ENCODE results near the gene VAV2.

Gene VAV2

DNA sequence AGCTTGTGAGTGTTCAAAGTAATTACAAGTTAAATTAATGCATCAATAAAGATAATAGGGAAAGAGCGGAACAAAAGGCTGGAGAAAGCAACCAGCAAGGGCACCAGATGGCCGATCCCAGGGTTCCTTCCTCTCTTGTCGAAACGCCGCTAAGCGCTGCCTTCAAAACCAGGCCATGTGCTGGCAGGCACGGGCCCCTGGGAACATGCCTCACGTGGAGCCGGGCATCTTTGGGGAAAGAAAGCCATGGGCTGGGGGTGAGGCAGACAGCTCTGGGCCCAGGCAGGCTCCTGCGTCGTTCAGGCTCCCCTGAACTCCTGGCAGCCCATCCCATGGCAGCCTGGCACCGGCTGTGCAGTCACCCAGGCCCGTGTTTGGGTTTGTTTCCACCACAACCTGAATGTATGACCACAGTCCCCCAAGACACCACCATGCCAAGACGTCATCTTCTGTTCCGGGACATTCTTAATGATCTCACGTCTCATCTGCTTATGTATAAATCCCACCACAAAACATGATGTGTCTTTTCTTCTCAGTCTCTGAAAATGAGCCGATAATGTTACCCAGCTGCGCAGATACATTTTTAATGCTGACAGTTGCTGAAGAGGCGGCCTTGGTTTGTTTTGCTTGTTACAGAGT is 143.5 kb downstream of the VAV2 start:
- no peak for DNase-seq

DNA sequence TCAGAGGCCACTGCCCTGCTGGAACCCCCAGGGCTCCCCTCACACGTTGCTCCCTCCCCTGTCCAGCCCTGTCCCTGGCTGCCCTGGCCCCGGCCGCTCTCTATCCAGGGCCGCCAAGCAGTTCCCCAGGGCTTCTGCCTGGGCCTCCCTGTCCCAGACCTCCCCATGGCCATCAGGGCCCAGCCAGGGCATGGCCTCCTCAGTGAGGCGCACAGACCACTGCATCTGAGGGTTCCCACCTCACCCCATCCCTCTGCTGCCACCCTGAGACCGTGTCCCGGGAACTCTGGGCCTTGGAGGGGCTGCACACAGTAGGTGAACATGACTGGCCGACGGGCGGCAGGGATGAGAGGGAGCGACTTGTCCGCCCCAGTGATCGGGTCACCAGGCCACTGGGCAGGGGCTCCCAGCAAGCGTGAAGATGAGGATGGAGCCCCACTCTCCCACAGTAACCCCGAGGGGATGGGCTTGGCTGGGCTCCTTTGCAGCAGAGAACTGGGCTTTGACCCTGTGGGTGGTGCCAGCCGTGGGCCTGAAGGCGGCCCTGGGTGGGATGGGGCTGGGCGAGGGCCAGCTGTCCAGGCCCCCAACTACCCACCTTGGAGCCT is 145.5 kb downstream of the VAV2 start:
- DNase-seq: no peak

DNA sequence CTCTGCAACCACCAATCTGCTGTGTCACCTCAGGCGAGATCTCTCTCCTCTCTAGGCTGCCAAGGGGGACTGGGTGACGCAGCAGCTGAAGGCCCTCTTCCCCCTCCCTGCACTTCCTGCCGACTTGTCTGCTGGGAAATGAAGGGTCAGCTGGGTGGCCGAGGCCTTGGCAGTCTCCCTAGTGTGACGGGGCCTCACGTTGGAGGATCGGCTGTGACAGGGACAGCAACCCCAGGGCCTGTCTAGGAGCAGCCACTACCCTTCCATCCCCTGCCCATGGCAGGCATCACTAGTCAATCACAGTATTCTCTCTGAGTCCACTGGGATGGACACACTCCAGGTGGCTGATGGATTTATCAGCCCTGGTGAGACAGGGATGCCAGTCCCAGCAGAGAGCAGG is 146.7 kb downstream of the VAV2 start:
- no peak for DNase-seq

DNA sequence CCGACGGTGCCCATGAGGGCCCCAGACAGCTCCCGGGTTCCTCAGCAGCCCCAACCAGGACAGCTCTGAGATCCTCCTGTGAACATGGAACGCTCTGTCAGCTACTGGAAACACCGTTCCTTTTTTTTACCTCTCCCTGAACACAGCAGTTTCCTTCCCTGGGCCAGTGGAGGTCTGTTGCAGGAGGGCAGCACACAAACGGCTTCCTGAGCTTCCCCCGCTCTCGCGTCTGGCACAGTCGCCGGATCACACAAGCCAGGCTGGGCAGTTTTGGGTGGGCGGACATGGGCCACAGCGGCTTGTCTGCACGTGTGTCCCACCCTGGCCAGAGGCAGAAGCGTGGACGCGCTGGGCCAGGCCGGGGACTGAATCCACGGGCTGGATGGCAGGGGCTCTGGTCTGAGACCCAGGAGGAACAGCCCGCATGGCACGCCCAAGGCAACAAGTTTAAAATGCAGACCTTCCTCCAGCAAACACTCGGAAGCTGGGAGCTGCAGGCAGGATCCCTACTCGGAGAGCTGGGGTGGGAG is 147.2 kb downstream of the VAV2 start:
- no peak for DNase-seq

DNA sequence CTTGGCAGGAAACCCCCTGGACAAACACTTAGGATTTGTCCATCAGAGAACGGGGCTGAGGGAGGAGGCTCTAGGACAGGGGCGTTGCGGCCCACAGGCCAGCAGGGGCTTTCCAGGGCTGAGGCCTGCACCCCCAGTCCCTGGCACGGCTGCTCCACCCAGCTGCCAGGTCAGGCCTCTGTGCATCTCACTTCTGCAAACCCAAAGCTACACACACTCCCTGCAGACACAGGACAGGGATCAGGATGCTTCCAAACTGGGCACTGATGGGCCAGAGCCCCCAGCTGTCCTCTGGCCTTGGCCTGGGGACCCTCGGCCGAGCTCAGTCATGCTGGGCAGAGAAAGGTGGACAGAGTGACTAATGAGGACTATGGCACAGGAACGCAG is 147.7 kb downstream of the VAV2 start:
- no peak for DNase-seq

DNA sequence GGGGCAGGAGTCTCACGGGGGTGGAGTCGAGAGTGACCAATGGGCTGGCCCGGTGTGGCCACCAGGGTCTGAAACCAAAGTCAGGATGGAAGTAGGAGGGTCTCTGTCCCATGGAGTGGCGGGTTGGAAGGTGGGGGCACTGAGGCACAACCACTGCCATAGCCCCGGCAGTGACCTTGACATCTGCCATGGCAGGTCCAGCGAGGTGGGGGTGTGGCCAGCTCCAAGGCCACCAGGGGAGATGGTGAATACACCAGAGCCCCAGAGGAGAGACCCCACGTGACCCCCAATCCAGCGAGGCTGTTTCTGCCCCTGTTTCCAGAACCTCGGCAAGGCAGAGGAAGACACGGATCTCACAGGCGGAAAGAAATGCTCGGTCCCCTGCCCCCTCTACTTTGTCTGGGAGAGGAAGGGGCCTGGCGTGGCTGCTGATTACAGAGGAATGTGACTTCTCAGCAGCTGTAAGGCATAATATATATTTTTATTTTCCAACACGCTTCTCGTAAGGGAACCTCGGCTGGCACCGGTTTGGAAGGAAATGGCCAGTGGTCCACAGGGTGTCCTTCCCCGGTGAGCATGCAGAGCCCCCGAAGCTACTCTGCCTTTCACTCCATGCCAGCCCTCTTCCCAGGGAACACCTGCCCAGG is 148.2 kb downstream of the VAV2 start:
- no peak for DNase-seq

DNA sequence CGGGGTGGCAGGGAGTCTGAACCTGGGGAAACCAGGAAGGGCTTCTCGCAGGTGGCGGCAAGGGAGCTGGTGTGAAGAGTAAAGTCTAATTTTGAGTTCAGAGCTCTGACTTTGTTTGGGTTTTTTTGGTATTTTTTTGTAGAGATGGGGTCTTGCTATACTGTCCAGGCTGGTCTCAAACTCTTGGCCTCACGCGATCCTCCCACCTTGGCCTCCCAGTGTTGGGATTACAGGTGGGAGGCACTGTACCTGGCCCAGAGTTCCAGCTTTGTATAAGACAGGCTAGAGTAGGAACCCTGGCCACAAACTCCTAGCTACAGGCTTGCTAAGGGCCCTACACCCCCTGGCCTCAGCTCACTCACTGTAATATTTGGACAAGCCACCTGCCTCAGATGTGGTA is 148.9 kb downstream of the VAV2 start:
- no peak for DNase-seq

DNA sequence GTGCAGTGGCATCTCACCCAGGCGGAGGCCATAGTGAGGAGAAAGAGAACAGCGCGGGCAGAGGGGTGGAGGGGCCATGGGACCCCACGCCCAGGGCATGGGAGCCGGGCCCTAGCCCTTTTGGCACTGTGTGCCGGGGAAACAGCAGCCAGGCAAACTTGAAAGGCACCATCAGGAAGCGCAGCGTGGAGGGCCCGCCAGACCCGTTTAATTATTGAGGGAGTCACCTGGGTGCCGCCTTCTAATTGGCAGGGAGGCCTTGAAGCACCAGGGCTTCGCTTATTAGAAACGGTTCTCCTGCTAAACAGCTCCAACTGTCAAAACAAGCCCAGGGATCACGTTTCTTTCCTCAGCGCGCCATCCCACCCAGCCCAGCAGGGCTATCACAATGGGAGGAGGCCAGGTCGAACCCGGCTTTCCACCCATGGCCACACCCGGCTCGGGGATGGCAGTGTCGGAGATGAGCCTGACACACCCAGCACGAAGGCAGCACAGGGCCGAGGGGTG is 149.3 kb downstream of the VAV2 start:
- DNase-seq: no peak

DNA sequence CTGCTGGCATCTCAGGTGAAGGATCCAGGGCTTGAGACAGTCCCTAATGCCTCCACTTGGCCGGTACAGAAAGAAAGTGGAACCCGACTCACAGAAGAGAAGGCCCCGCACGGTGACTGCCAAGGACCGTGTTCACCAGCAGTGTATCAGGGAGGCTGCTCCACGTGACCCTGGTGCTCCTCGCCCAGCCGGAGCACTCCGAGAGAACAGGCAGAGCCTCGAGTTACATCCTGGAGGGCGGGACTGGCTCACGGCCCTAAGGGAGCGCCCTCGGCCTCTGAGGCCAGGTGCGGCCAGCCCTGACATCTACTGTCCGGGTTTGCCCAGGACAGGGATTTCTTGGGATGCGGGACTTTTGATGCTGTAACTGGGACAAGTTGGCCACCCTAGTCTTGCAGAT is 149.9 kb downstream of the VAV2 start:
- no peak for DNase-seq

DNA sequence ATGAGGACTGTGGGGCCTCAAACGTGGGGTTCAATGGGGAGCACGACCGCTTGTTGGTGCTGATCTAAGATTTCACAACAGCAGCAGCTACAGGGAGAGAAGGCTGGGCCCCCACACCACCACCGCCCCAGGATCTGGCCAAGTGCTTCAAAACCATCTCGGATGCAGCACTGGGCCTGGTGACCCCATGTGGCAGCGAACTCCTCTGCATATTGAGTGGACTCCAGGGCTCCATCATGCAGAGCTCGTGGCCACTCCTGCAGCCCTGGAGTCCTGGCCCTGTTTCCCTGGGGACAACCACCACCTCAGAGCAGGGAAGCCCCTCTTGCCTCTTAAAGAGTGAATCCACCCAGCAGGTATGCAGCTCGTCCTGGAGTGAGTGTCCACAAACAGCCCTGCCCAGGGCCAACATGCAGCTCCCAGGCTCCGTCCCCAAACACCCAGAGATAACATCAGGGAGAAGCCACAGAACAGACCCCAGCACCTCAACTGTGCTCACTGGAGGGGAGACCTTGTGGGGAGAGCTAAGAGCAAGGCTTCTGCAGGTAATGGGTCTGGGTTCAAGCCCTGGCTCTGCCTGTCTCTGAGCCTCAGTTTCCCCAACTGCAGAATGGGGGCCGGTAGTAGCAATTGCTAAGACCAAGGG is 150.8 kb downstream of the VAV2 start:
- no peak for DNase-seq

DNA sequence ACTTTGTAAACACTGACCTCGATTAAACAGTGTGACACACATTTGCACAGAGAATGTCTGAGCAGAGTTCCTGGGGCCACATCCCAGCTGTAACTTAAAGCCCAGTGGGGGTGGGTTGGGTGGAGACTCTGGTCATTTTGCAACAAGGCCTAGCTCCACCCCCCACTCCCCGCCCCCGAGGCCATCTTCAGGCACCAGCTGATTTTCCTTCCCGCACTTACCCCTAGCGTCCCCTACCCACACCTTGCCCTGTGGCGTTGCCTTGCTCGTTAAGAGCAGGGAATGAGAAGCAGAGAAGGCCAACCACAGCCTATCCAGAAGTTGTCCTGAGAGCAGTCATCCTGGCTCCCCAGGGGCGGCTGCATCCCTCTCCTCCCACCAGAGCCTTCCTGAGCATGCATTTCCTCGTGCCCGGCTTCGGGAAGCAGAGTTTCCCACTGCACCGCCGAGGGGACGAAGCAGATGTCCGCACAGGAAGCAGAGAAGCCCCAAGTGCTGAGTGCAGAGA is 152.2 kb downstream of the VAV2 start:
- no peak for DNase-seq

DNA sequence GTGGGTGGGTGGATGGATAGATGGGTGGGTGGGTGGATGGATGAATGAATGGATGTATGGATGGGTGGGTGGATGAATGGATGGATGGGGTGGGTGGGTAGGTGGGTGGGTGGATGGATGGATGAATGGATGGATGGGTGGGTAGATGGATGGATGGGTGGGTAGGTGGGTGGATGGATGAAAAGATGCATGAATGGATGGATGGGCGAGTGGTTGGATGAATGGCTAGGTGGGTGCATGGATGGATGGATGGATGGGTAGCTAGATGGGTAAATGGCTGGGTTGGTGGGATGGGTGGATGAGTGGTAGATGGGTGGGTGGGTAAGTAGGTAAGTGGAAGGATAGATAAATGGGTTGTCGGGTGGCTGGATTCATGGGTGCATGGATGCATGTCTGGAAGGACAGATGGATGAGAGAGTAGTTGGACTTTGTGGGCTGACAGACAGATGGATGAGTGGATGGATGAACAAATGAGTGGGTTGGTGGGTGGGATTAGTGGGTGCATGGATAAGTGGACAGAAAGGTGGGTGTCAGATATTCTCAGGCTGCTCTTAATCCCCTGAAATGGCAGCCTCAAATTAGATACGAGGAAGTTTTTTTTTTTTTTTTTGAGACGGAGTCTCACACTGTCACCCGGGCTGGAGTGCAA is 153.1 kb downstream of the VAV2 start:
- DNase-seq: no peak

DNA sequence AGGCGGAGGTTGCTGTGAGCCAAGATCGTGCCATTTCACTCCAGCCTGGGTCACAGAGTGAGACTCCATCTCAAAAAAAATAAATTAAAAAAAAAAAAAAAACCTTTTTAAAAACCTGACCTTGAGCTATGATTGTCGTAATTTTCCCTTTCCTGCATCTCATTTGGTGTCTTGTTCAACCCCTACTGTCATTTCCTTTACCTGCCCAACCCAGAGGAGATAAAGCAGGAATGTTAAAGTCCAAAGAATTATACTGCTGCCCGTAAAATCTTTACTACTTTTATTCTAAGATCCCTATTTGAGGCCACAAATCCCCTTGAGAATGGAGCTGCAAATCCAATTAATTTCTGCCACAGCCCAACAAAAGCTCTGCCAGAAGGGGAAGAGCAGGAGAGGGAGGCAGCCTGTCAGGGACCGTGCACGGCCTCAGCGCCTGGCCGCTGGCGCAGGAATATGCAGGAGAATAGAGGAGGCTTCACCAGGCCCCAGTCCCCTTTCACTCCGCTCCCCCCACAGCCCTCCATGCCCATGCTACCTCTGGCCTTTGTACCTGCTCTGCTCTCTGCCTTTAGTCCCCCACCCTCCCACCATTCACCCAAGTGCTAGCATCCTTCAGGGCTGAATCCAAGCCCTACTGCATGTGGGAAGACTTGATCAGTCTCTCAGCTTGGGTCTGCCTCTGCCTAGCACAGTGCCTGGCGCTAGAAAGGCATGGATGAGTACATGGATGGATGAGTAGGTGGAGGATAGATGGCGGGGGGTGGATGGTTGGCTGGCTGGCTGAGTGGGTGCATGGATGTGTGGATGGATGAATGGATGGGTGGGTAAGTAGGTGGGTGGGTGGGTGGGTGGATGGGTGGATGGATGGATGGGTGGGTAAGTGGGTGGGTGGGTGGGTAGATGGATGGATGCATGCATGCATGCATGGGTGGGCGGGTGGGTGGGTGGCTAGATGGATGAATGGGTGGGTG is 154.2 kb downstream of the VAV2 start:
- DNase-seq: no peak

DNA sequence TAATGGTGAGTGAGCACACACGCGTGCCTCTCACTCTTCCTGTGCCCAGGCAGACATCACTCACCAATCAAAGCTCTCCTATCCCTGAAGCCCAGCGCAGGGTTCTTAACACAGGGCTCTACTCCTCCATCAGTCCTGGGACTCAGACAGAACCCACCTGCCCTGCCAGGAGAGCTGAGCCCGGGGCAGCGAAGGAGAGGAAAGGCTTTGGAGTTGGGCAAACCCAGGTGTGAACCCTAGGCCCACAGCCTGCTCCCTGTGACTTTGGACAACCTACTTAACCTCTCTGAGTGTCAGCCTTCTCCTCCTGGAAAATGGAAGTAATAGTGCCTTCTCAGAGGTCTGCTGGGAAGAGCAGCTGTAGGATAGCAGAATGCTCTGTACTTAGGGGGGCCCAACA is 155.3 kb downstream of the VAV2 start:
- DNase-seq: no peak

DNA sequence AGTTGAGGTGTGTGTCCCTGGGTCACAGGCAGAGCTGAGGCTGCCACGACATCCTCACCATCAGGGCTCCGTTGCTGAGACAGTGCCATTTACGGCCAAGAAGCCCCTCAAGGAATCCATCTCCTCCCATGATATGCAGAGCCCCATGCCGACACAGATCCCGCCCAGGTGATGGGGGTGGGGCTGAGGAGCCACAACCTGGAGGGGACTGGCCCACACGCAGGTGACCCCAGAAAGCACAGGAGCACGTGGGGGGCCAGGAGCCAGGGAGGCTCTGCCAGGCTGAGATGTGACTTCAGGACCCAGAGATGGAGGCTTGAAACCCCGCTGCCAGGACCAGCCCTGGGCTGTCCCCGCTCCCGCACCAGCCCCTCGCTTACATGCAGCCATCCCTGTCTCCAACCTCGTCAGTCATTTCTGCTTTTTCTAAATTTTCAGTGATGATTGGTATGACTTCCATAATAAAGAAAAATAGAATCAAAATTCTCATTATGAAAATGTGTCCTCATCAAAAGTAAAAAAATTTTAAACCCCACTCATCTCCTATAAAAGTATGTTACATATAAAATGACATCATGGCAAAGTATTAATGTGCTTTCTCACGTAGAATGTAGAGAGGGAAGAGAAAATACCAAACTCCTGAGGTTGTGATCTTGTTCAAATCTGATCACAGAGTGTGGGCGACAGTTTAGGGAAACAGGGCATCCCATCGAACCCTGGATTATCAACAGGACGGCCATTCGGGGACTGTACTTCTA is 155.9 kb downstream of the VAV2 start:
- no peak for DNase-seq

DNA sequence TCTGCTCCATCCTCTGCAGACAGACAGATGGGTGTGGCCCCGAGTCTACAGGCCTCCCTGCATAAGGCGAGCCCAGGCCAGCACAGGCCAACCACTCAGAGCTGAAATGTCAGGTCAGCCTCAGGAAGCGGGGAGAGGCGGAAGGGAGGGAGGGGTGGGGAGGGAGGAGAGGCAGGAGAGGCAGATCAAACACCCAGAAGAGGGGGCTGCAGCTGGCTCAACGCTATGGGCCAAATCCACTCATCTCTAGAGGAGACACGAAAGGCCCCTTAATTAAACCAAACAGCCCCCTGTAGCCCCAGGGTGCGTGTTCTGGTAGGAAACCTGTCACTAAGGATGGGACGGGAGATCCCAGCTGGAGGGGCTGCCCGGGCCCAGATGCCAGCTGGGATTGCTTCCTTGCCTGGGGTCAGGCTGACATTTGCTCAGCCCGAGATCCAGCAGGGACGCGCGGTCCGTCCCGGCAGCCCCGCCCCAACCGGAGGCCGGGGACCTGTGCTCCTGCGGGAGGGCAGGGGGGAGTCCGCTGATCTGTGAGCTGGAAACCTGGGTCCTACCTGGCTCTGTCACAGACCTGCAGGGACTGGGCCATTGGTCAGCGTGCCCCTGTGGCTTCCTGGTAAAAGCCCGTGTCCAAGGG is 156.7 kb downstream of the VAV2 start:
- DNase-seq: no peak

DNA sequence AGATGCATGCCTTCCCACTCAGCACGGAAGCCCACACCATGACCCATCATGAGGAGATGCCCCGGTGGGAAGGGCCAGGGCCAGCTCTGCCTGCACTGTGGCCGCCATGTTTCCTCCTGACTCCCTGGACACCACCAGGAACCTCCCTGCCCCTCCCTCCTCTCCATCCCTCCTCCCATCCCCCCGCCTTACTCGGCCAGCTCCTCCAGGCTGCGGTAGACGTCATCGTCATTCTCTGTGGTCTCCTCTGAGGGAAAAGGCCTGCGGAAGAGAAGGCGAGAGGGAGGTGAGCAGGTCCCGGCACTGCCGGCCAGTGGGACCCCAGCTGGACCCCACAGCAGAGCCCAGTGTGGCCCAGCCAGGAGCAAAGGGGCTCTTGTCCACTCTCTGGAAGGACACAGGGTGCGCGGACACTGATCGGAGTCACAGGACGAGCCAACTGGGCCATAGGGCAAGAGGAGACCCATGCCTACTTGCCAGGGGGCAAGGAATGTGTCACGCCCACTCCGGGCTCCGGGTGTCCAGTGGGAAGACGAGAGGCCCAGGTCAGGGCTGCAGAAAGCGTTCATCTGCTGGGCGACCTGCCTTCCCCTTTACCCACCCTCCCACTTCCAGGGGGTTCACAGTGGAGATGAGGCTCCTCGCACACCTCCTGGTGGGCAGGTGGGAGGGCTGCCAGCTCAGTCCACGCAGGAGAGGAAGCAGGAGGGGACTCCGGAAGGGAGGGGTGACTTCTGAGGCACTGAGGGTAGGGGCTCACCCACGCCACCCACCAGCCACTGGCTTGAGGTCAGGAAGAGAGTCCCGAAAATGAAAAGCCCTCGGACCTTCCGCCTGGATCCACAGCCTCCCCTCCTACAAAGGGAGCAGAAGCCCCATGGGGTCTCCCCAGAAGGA is 157.8 kb downstream of the VAV2 start:
- DNase-seq: no peak

DNA sequence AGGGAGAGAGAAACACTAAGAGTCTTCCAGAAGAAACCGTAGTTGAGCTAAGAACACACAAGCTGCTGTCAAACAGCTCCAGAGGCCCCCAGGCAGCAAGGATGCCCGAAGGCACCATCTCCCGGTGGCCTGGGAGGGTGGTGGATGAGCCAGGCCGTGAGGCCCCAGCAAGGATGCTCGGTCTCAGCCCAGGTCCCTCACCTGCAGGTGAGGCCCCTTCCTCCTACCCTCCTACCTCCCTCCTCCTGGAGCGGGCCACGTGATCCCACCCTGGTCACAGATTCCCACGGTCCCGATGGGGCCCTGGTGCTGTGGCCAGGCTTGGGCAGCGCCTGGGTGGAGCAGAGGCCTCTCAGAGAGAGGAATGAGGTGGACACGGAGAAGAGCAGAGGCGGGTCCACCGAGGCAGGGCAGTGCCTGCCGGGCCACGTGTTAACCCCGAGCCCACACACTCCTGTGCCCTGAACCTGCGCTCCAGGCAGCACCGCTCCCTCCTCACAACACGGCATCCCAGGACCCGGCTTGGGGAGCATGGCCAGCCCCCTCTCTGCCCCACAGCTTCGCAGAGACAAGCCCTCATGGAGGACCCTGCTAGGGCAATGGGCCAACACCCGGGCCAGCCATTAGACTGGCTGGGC is 158.6 kb downstream of the VAV2 start:
- DNase-seq: no peak

DNA sequence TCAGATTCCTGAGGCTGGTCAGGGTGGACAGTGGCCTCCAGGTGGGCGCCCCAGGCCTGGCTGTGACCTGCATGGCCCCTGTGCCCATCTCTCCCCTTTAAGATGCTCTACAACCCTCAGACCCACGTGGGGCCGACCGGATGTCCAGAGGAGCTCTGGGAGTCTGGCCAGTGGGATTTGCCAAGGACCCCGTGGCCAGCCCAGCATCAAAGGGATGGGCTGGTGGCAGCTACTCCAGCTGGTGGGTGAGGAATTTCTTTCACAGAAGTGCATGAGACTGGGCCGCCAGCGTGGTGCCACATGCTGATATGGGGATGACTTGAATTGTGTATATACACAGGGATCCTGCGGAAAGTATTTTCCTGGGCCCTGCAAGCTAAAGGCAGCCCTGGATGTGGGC is 159.2 kb downstream of the VAV2 start:
- DNase-seq: no peak

Measured in activated gamma-delta T cell treated with Interleukin-2 at 50 U/mL for 16 hours (primary cell).